HepG2 (cell line): Measurements from ENCODE around the gene SLC34A3.
A peak's percentile ranks its signal among the peaks of the same experiment; 100 is the strongest.

Source experiments
- MZF1 ChIP-seq: sonication (generic); formaldehyde crosslinking; IDR thresholded peaks from 2 replicates; pipeline ENCODE4 v1.8.1; 2023; ENCODE audit warnings: mild to moderate bottlenecking, missing genetic modification reagents, borderline replicate concordance
- POLR2A ChIP-seq, 2 experiments: IDR thresholded peaks; 2 replicates each; pipeline ENCODE4 v1.6.1; 2011; ENCODE audit warnings: low read depth in 2 of 2, low read length in 2 of 2, mild to moderate bottlenecking in 1 of 2, moderate library complexity in 1 of 2; ENCODE audit not compliant: insufficient read depth in 1 of 2
- ZNF543 ChIP-seq: sonication (generic); formaldehyde crosslinking; IDR thresholded peaks from 2 replicates; pipeline ENCODE4 v1.4.0; 2020; ENCODE audit warnings: mild to moderate bottlenecking, missing genetic modification reagents
- ZNF766 ChIP-seq: sonication (generic); formaldehyde crosslinking; IDR thresholded peaks from 2 replicates; pipeline ENCODE4 v1.5.0; 2020; ENCODE audit warnings: missing genetic modification reagents, borderline replicate concordance
- TF ChIP-seq, protein P1 (sequence below): sonication (generic); formaldehyde crosslinking; IDR thresholded peaks from 2 replicates; pipeline ENCODE4 v1.5.0; 2020; ENCODE audit warnings: mild to moderate bottlenecking, missing genetic modification reagents, borderline replicate concordance

DNA sequence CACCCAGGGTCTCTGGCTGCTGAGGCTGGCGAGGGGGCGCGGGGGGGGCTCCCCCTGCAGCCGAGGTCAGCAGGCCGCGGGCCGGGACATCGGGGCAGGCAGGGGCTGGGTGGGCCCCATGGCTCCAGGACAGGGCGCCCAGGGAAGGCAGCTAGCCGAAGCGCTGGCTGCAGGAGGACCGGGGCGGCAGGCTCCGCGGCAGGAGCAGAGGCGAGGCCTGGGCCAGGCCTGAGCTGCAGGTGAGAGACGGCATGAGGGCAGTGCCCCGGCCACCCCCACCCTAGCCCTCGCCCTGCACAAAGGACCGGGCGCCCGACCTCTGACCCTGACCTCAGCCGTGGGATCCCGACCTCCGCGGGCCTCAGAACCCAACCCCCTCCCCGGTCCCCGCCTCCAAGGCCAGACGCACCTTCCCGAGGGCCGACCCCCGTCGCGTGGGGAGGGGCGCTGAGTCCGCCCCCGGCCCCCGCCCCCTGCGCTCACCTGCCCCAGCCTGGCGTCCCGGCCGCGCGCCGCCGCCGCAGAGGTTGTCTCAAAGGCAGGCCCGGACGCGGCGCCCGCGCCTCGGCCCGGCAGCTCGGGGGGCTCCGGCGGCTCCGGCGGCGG, 9.1 kb upstream of the SLC34A3 start:
- TF ChIP-seq ZNF766 (CRISPR knock-in tag) (no peak), MZF1 (CRISPR knock-in tag) (no peak), POLR2A (IDR thresholded peaks at IDR 0.05; ENCODE audit: insufficient read depth in 1 of 2, low read depth in 2 of 2, low read length in 2 of 2) (no peak), ZNF543 (CRISPR knock-in tag) (peak; percentile 36; the same call in 1 of the 2 replicates)
- TF ChIP-seq, protein P1, sequence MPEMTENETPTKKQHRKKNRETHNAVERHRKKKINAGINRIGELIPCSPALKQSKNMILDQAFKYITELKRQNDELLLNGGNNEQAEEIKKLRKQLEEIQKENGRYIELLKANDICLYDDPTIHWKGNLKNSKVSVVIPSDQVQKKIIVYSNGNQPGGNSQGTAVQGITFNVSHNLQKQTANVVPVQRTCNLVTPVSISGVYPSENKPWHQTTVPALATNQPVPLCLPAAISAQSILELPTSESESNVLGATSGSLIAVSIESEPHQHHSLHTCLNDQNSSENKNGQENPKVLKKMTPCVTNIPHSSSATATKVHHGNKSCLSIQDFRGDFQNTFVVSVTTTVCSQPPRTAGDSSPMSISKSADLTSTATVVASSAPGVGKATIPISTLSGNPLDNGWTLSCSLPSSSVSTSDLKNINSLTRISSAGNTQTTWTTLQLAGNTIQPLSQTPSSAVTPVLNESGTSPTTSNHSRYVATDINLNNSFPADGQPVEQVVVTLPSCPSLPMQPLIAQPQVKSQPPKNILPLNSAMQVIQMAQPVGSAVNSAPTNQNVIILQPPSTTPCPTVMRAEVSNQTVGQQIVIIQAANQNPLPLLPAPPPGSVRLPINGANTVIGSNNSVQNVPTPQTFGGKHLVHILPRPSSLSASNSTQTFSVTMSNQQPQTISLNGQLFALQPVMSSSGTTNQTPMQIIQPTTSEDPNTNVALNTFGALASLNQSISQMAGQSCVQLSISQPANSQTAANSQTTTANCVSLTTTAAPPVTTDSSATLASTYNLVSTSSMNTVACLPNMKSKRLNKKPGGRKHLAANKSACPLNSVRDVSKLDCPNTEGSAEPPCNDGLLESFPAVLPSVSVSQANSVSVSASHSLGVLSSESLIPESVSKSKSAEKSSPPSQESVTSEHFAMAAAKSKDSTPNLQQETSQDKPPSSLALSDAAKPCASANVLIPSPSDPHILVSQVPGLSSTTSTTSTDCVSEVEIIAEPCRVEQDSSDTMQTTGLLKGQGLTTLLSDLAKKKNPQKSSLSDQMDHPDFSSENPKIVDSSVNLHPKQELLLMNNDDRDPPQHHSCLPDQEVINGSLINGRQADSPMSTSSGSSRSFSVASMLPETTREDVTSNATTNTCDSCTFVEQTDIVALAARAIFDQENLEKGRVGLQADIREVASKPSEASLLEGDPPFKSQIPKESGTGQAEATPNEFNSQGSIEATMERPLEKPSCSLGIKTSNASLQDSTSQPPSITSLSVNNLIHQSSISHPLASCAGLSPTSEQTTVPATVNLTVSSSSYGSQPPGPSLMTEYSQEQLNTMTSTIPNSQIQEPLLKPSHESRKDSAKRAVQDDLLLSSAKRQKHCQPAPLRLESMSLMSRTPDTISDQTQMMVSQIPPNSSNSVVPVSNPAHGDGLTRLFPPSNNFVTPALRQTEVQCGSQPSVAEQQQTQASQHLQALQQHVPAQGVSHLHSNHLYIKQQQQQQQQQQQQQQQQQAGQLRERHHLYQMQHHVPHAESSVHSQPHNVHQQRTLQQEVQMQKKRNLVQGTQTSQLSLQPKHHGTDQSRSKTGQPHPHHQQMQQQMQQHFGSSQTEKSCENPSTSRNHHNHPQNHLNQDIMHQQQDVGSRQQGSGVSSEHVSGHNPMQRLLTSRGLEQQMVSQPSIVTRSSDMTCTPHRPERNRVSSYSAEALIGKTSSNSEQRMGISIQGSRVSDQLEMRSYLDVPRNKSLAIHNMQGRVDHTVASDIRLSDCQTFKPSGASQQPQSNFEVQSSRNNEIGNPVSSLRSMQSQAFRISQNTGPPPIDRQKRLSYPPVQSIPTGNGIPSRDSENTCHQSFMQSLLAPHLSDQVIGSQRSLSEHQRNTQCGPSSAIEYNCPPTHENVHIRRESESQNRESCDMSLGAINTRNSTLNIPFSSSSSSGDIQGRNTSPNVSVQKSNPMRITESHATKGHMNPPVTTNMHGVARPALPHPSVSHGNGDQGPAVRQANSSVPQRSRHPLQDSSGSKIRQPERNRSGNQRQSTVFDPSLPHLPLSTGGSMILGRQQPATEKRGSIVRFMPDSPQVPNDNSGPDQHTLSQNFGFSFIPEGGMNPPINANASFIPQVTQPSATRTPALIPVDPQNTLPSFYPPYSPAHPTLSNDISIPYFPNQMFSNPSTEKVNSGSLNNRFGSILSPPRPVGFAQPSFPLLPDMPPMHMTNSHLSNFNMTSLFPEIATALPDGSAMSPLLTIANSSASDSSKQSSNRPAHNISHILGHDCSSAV, result no peak
